Naive thymus-derived CD8-positive, alpha-beta T cell (primary cell): ENCODE results near the gene TKT. TPM values are rescaled to one million over a fixed set of nuclear protein-coding genes. Genes with fewer than 3 reads are reported as not detected.

Experiments used
- ATAC-seq, 2 donors: fragments of 150-1000 bp; cut with Tn5 transposase in 1 of 2; sonication (Bioruptor Pico), chemical (Tn5 transposase) in 1 of 2; 1 replicate in 1 of 2; 2 replicates in 1 of 2; pipeline ENCODE4 v1.10.0; 2021; ENCODE audit warnings: mild to moderate bottlenecking in 2 of 2, moderate library complexity in 2 of 2
- POLR2A ChIA-PET: fragments of 350-600 bp; sonication (Branson Sonifier 250); formaldehyde crosslinking; loops from one replicate; lab custom pipeline; 2021; ENCODE audit warnings: antibody characterized with exemption; lab: Charles Lee
- DNase-seq, 10 donors: peaks; one replicate each; pipeline versions ENCODE4 v3.0.0 to v3.0.0-alpha.2; 2020 to 2022
- H3K27ac Mint-ChIP-seq, 10 donors: one replicate each; pipeline ENCODE4 v1.8.0; 2020 to 2022; ENCODE audit warnings: mild to moderate bottlenecking in 10 of 10, mixed read lengths in 10 of 10, moderate library complexity in 4 of 10, inconsistent platforms in 1 of 10
- H3K27me3 Mint-ChIP-seq, 5 donors: one replicate each; pipeline ENCODE4 v1.8.0; 2021 to 2022; ENCODE audit warnings: mixed read lengths in 5 of 5
- H3K36me3 Mint-ChIP-seq, 3 donors: one replicate each; pipeline ENCODE4 v1.8.0; 2020 to 2022; ENCODE audit warnings: mixed read lengths in 3 of 3, mild to moderate bottlenecking in 2 of 3, inconsistent platforms in 1 of 3
- H3K4me1 Mint-ChIP-seq, 4 donors: one replicate each; pipeline ENCODE4 v1.8.0; 2021 to 2022; ENCODE audit warnings: mixed read lengths in 4 of 4
- H3K4me3 Mint-ChIP-seq, 10 donors: one replicate each; pipeline ENCODE4 v1.8.0; 2020 to 2022; ENCODE audit warnings: mild to moderate bottlenecking in 10 of 10, mixed read lengths in 10 of 10, moderate library complexity in 6 of 10, inconsistent platforms in 1 of 10
- H3K9me3 Mint-ChIP-seq, 9 donors: one replicate each; pipeline ENCODE4 v1.8.0; 2020 to 2022; ENCODE audit warnings: mixed read lengths in 9 of 9, mild to moderate bottlenecking in 3 of 9, inconsistent platforms in 1 of 9, moderate library complexity in 1 of 9
- polyA plus RNA-seq, 3 donors: library from polyadenylated mRNA; unstranded; fragments of 300-500 nt; fragmentation: Illumina TruSeq; gene quantifications; one replicate each; pipeline ENCODE4 v1.2.3, GENCODE V29; 2021
- total RNA-seq, 8 experiments: library from RNA in 2 of 8; stranded (reverse) in 2 of 8; gene quantifications; one replicate each; pipeline ENCODE4 v1.2.3 and lab custom pipeline; 2021 to 2026

TKT gene
- total and polyA plus RNA-seq, 5 experiments from 2014 or later: 51.1 to 97.0 (median 73.1) TPM

DNA sequence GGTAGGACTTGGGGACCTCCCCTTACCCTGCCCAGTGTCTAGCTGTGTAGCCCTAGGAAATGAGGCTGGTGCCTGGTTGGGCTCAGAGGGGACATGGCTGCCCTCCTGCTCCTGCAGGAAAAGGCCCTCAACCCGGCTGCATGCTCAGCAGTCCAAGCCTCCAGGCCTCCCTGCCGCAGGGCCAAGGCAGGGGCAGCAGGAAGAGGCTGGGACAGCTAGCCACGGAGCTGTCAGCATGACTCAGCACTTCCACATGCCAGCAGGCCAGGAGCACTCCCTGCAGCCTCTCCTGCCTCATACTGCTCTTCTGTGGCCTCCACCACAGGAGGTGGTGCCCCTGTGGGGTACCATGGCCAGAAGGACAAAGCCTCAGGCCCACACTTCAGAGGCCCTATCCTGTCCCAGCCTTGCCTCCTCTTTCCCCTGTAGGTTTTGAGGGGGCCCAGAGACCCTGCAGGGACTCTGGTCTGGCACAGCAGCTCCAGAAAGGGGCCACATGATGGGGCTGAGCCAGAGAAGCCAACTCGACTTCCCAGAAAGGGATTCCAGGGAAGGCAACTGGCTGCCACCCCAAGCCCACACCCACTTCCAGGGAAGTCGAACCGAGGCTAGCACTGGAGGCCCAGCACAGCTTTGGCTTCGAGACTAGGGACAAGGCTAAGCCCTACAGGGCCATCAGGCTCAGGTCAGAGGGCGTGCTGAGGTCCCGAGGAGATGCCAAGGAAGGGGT, 19.5 kb downstream of the TKT start:
- ATAC-seq: no peak
- POLR2A ChIA-PET: no interaction called here
- H3K27ac Mint-ChIP-seq: no peak overlapping the region

DNA sequence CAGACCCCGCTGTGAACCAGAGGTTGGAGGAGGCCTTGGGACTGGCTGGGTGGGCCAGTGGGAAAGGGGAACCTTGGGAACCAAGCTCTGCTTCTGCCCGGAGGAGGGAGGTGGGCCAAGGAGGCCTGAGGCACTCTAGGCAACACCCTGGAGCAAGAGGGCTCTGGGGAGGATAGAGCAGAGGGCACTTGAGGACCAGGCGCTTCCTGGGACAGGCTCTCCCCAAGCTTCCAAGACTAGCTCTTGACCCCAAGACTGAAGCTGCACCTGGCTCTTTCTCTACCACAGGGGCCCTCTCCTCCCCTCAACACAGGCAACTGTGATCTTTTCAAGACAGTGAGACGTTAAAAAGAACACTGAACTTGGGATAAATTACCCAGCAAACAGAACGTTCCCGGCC, 20.3 kb downstream of the TKT start:
- Mint-ChIP-seq H3K36me3 (peaks cover 0 to 68% (median 12%) of the 10 kb centered on the region in 3 donors), H3K27me3 (no peaks in the 10 kb centered on the region), H3K4me1 (peaks cover 0 to 12% (median 4%) of the 10 kb centered on the region in 4 donors), H3K9me3 (no peaks in the 10 kb centered on the region), H3K27ac (peak overlapping the region in 4 of 10 donors; percentile 8 to 38 (median 20)), H3K4me3 (no peak overlapping the region)
- POLR2A ChIA-PET: no interaction called here
- ATAC-seq: no peak
- no peak for DNase-seq

More for the DNA sequence above, 19.5 kb downstream of the TKT start:
- Mint-ChIP-seq H3K27me3 (no peaks in the 10 kb centered on the region), H3K4me1 (peaks cover 0 to 12% (median 4%) of the 10 kb centered on the region in 4 donors), H3K36me3 (peaks cover 0 to 70% (median 12%) of the 10 kb centered on the region in 3 donors), H3K9me3 (no peaks in the 10 kb centered on the region), H3K4me3 (no peak overlapping the region)
- no peak for DNase-seq

DNA sequence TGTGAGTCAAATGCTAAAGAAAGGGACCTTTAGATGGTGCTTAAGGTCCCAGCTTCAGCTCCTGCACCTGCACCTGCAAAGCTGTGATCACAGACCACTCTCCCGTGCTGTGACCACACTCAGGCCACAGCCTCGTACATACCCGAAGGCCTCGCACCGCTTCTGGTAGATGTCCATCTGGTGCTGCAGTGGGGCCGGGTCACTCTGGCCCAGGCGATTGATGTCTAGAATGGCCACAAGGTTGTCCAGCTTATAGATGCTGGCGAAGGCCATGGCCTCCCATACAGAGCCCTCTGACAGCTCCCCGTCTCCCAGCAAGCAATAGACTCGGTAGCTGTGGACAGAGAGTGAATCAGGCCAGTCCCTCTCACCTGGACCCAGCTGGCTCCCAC, 21.0 kb downstream of the TKT start:
- peaks cover 0 to 67% (median 12%) of the 10 kb centered on the region in 3 donors for H3K36me3 Mint-ChIP-seq

DNA sequence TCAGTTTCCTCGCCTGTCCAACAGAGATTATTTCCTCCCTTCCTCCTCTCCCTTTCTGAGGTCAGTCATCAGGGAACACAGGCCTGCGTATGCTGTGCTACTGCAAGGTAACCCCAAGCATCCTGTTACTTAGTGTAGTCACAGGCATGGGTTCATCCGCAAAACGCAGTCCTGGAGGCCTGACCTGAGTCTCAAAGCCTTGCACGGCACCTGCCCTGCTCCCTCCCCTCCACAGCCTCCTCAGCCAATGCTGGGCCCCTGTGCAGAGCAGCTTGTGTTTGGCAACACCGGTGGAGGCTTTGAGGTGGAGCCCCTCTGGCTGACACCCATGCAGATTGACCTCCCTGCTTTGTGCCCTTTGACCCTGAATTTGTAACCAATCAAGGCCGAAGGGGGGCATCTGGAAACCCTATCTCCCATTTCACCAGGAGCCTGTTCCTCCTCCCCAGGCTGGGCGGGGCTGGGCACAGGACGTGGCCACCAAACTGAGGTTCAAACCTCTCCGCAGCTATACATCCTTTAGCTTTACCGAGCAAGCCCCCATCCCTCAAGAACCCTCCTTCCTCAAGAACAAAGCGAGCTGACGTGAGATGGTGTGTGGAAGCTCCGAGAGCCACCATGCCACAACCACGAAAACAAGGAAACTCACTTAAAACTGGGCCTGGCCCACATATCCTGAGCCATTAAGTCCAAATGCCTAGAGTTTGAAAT, 21.5 kb downstream of the TKT start:
- Mint-ChIP-seq H3K4me1 (peaks cover 0 to 12% (median 4%) of the 10 kb centered on the region in 4 donors), H3K27ac (peak overlapping the region in 8 of 10 donors; percentile 15 to 64 (median 46)), H3K9me3 (no peaks in the 10 kb centered on the region), H3K4me3 (no peak overlapping the region), H3K36me3 (peaks cover 0 to 67% (median 12%) of the 10 kb centered on the region in 3 donors), H3K27me3 (no peaks in the 10 kb centered on the region)
- POLR2A ChIA-PET: no interaction called here
- DNase-seq (peak in 1 of 10 donors; percentile 13), ATAC-seq (peak in 1 of 2 donors; percentile 62)

More for the DNA sequence above, 21.0 kb downstream of the TKT start:
- POLR2A ChIA-PET: no interaction called here
- Mint-ChIP-seq H3K4me1 (peaks cover 0 to 12% (median 4%) of the 10 kb centered on the region in 4 donors), H3K27ac (peak overlapping the region in 4 of 10 donors; percentile 33 to 64 (median 54)), H3K9me3 (no peaks in the 10 kb centered on the region), H3K4me3 (no peak overlapping the region), H3K27me3 (no peaks in the 10 kb centered on the region)
- ATAC-seq (no peak), DNase-seq (no peak)

DNA sequence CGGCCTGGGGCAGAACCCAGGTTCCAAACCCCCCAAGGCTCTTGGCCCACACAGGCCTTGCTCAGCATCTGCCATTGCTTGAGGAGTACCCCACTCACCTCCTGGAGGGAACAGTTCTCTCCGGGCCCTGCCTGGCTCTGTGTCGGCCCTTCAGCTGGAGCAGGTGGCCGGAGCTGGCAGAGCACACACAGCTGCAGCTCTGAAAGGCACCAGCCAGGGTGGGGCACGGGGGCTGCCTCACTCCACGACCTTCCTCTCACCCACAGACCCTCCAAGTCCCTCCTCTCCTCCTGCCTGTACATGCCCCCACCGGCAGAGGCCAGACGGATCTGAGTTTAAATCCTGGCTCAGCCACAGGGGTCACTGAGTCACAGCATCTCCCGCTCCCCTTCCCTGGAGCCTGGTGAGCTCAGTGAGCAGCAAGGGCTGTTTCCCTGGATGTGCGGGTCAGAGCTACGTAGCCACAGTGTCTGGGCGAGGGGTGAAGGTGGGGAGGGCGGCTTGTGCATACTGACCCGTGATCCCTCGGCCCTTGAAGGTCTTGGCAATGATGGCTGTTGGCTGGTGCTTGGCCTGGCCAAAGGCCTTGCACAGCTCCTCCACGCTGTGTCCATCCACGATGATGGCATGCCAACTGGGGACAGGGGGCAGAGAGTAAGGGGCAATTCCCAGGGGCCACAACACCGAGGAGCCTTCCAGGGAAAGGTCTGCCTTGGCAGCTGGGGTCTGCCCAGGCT, 23.0 kb downstream of the TKT start:
- Mint-ChIP-seq H3K27me3 (no peaks in the 10 kb centered on the region), H3K9me3 (no peaks in the 10 kb centered on the region), H3K4me1 (peaks cover 0 to 10% (median 3%) of the 10 kb centered on the region in 4 donors), H3K36me3 (peaks cover 0 to 69% (median 8%) of the 10 kb centered on the region in 3 donors), H3K27ac (peak overlapping the region in 2 of 10 donors; percentile 33 to 79), H3K4me3 (no peak overlapping the region)
- DNase-seq: no peak
- ATAC-seq: no peak
- POLR2A ChIA-PET: no interaction called here

DNA sequence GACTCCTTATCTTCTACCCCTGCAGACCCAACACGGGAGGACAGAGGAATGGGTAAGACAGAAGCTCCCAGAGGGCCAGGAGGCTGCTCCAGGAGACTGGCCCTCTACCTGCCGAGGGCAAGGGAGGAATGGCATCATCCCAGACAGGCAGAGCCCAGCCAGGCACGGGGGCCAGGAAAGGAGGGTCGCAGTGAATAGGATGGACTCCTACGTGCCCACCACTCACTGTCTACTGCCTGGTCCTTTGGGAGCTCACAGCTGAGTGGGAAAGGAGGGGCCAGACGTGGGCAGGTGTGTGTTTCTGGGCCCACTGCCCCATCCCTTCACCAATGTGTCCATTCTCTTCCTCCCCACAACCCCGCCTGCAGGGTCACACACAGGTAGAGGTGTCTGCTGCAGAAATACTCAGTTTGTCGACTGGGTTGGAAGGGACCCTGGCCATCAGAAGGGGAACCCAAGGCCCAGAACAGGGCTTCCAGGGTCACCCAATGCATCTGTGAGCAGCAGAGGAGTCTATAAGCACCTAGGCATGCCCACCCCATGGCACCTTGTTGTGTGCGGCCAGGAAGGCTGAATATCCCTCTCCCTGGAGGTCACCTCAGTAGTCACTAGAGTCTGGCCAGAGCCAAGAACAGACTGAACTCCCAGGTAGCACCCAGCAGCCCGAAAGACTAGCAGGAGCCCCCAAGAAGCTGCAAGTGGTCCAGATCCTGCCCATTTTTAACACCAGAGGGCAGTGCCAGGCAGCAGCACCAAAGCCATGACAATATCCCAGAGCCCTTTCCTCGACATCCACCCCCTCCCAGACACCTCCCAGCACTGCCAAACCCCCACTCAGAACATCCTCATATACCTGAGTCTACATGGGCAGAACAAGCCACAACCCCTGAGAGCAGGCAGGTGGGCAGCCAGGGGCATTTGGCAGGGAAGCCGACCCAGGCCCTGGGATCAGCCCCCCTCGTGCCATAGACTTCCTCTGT, 24.0 kb downstream of the TKT start:
- POLR2A ChIA-PET: interaction anchor here (0.7 kb wide), 1 partner anchor 23 kb away, joined by 3 read pairs; no protein-coding TSS in a partner anchor
- Mint-ChIP-seq H3K27me3 (no peaks in the 10 kb centered on the region), H3K4me1 (peaks cover 0 to 10% (median 3%) of the 10 kb centered on the region in 4 donors), H3K36me3 (peaks cover 0 to 76% (median 8%) of the 10 kb centered on the region in 3 donors), H3K9me3 (no peaks in the 10 kb centered on the region), H3K4me3 (no peak overlapping the region), H3K27ac (peak overlapping the region in 3 of 10 donors; percentile 46 to 79 (median 56))
- ATAC-seq (no peak), DNase-seq (no peak)

DNA sequence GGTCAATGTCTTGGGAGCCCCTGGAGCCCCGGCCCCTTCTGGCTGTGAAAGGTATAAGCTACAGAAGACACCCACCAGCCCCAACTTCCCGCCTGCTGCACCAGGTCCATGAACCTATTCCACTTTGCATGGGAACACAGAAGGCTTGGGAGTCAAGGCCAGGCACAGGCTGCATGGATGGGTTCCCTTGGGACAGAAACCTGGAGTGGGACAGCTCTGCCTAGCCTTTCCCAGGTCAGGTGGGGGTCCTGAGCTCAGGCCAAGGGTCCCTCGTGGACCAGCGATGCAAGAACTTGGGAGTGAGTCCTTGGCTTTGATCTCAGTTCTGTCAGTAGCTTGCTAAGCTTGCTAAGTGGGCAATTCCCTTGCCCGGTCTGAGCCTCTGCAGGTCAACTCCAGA, 25.0 kb downstream of the TKT start:
- H3K4me3 Mint-ChIP-seq: no peak overlapping the region
- H3K4me1 Mint-ChIP-seq: peaks cover 0 to 10% (median 3%) of the 10 kb centered on the region in 4 donors
- no peak for ATAC-seq
- DNase-seq: no peak
- peaks cover 0 to 82% (median 8%) of the 10 kb centered on the region in 3 donors for H3K36me3 Mint-ChIP-seq
- no peaks in the 10 kb centered on the region for H3K9me3 Mint-ChIP-seq
- H3K27me3 Mint-ChIP-seq: no peaks in the 10 kb centered on the region
- POLR2A ChIA-PET: interaction anchor here (0.7 kb wide), 1 partner anchor 24 kb away, joined by 3 read pairs; no protein-coding TSS in a partner anchor
- peak overlapping the region in 2 of 10 donors; percentile 31 to 67 for H3K27ac Mint-ChIP-seq

DNA sequence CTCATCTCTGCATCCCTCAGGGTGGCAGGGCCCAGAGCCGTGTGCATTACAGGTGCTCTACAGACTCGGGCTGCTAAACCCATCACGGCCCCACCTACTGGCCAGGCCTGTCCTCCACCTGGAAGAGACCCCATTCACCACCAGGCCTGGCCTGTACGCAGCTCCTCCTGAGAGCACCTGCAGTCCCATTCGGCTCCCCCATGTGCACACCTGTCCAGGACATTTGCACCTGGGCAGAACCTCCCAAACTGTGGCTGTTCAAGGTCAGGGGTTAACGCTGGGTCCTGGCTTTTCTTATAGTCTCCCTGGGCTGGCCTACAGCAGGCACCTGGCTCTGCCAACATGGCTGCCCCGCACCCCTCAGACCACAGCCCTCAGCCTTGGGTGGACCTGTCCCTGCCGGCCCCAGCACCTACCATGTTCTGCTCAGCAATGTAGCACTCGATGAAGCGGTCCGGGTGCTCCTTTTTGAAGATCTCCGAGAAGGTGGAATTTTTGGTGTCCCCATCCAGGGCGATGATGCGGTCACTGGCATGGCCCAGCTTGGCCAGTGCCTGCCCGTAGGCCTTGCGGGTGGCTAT, 25.7 kb downstream of the TKT start:
- Mint-ChIP-seq H3K4me1 (peaks cover 0 to 5% (median 1%) of the 10 kb centered on the region in 4 donors), H3K4me3 (no peak overlapping the region), H3K27me3 (no peaks in the 10 kb centered on the region), H3K36me3 (peaks cover 0 to 83% (median 8%) of the 10 kb centered on the region in 3 donors), H3K9me3 (no peaks in the 10 kb centered on the region), H3K27ac (peak overlapping the region in 1 of 10 donors; percentile 31)
- POLR2A ChIA-PET: no interaction called here
- DNase-seq (no peak), ATAC-seq (no peak)

DNA sequence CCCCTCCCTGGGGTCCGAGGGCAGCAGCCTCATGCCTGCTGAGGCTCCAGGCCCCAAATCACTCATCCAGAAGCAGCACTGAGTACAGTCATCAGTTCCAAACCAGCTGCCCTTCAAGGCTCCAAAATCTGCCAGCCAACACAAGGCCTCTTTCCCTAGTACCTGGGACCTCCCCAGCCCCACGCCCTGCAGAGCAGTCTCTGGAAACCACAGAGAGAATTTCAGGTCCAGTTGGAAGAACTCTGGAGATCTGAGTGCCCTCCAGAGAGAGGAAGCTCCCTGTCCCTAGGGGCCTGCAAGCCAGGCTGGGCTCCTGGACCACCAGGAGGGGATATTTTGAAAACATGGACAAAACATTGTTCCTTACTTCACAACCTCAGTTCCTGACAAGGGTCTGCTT, 26.2 kb downstream of the TKT start:
- DNase-seq: no peak
- Mint-ChIP-seq H3K4me3 (no peak overlapping the region), H3K27ac (peak overlapping the region in 3 of 10 donors; percentile 10 to 82 (median 31)), H3K36me3 (peaks cover 0 to 87% (median 12%) of the 10 kb centered on the region in 3 donors), H3K27me3 (no peaks in the 10 kb centered on the region), H3K9me3 (no peaks in the 10 kb centered on the region), H3K4me1 (peaks cover 0 to 3% (median 1%) of the 10 kb centered on the region in 4 donors)
- ATAC-seq: no peak
- POLR2A ChIA-PET: no interaction called here

DNA sequence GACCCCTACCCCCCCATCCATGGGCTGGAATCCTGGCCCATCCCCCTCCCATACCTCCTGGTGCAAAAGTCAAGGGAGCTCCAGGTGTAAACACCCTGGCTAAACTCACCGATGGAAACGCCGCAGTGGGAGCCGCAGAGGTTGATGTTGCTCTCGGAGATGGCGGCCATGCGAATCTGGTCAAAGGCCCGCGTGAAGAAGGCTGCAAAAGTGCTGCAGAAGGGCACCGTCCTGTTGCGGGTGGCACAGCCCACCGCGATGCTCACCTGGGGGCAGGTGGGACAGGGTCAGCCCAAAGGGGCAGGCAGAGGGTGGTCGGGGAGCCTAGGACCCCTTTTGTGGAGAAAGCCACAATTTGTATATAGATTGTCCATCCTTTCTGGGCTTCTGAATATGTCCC, 26.7 kb downstream of the TKT start:
- H3K4me1 Mint-ChIP-seq: peaks cover 0 to 2% (median 0%) of the 10 kb centered on the region in 4 donors
- peaks cover 0 to 87% (median 9%) of the 10 kb centered on the region in 3 donors for H3K36me3 Mint-ChIP-seq
- no peak for ATAC-seq
- H3K27me3 Mint-ChIP-seq: no peaks in the 10 kb centered on the region
- POLR2A ChIA-PET: no interaction called here
- no peak for DNase-seq
- no peak overlapping the region for H3K4me3 Mint-ChIP-seq
- peak overlapping the region in 3 of 10 donors; percentile 10 to 82 (median 31) for H3K27ac Mint-ChIP-seq
- no peaks in the 10 kb centered on the region for H3K9me3 Mint-ChIP-seq
